GM12891 (cell line): ENCODE data around the gene APAF1.

Experiments used
- POLR2A ChIP-seq: IDR thresholded peaks from 2 replicates; pipeline ENCODE4 v1.6.1; 2011; ENCODE audit warnings: low read depth, low read length, control low read depth
- POLR2AphosphoS5 ChIP-seq: IDR thresholded peaks from 2 replicates; pipeline ENCODE4 v1.6.1; 2011; ENCODE audit warnings: low read depth, low read length, control low read depth

- TF ChIP-seq POLR2AphosphoS5 (no peak), POLR2A (no peak)
Measured at GRCh38 chr12:98752726-98753125, 107.6 kb downstream of the APAF1 start.
